OCI-LY3 (cell line): ENCODE results near the gene SULT1C2.
"Not testable (repeated sequence)": the region's sequence is repeated elsewhere in the genome, so short reads cannot be mapped to it uniquely, and the experiment has no call there.

Source experiments
- H2AFZ ChIP-seq: fragments of 200-600, 300-600 bp; shearing (Covaris generic); 2 replicates; pipeline ENCODE4 v1.6.0; 2014; ENCODE audit warnings: antibody characterized with exemption, low read depth, low read length
- H3K27ac ChIP-seq: fragments of 200-600, 300-600 bp; sonication (generic); 2 replicates; pipeline ENCODE4 v1.5.1; 2014; ENCODE audit warnings: mild to moderate bottlenecking, low read length, moderate library complexity, mixed read lengths
- H3K27me3 ChIP-seq: fragments of 200-600, 300-600 bp; sonication (generic); 2 replicates; pipeline ENCODE4 v1.6.1; 2014; ENCODE audit warnings: low read depth, low read length, mixed read lengths
- H3K36me3 ChIP-seq: fragments of 200-600, 300-600 bp; sonication (generic); replicated peaks from 2 replicates; pipeline ENCODE3; 2014; ENCODE audit warnings: low read depth, low read length, mixed read lengths
- H3K4me1 ChIP-seq: fragments of 300-600, 200-600 bp; sonication (generic); 2 replicates; pipeline ENCODE4 v1.6.1; 2014; ENCODE audit warnings: low read length, mixed read lengths
- H3K4me2 ChIP-seq: fragments of 200-600, 300-600 bp; sonication (generic); 2 replicates; pipeline ENCODE4 v1.6.1; 2014; ENCODE audit warnings: low read length, mixed read lengths
- H3K4me3 ChIP-seq: fragments of 300-600, 200-600 bp; sonication (generic); 2 replicates; pipeline ENCODE4 v1.5.1; 2014; ENCODE audit warnings: antibody characterized with exemption, mild to moderate bottlenecking, low read length, moderate library complexity
- H3K79me2 ChIP-seq: fragments of 300-600, 200-600 bp; shearing (Covaris generic); 2 replicates; pipeline ENCODE4 v1.6.1; 2014; ENCODE audit warnings: mild to moderate bottlenecking, low read length, mixed read lengths
- H3K9ac ChIP-seq: fragments of 300-600, 200-600 bp; shearing (Covaris generic); 2 replicates; pipeline ENCODE4 v1.6.0; 2014; ENCODE audit warnings: mild to moderate bottlenecking, low read length, moderate library complexity
- H3K9me3 ChIP-seq: fragments of 200-600, 300-600 bp; shearing (Covaris generic); 2 replicates; pipeline ENCODE4 v1.6.1; 2014; ENCODE audit warnings: low read length, mixed read lengths; ENCODE audit not compliant: insufficient read depth
- H4K20me1 ChIP-seq: fragments of 200-600, 300-600 bp; sonication (generic); 2 replicates; pipeline ENCODE4 v1.6.1; 2016; ENCODE audit warnings: low read length, mixed read lengths; ENCODE audit not compliant: insufficient read depth
- EZH2phosphoT487 ChIP-seq: fragments of 200-600 bp; shearing (Covaris generic); IDR thresholded peaks from 2 replicates; pipeline ENCODE4 v1.6.1; 2018; ENCODE audit warnings: antibody characterized with exemption, mixed run types, low read depth
- TF ChIP-seq, protein P1 (sequence below): fragments of 200-600, 300-600 bp; sonication (generic); IDR thresholded peaks from 2 replicates; pipeline ENCODE4 v1.5.1; 2014; ENCODE audit warnings: antibody characterized with exemption, low read length, low read depth

SULT1C2 gene

GRCh38 chr2:108278631-108279030, 10.1 kb upstream of the SULT1C2 start:
- H3K4me1 ChIP-seq: no peaks in the 10 kb centered on the region
- no peaks in the 10 kb centered on the region for H3K36me3 ChIP-seq
- H3K79me2 ChIP-seq: no peaks in the 10 kb centered on the region
- no peak overlapping the region for H2AFZ ChIP-seq
- no peaks in the 10 kb centered on the region for H3K9me3 ChIP-seq
- no peak overlapping the region for H3K9ac ChIP-seq
- H3K4me2 ChIP-seq: no peak overlapping the region
- H3K27ac ChIP-seq: no peak overlapping the region
- no peak for TF ChIP-seq EZH2phosphoT487
- TF ChIP-seq, protein P1, sequence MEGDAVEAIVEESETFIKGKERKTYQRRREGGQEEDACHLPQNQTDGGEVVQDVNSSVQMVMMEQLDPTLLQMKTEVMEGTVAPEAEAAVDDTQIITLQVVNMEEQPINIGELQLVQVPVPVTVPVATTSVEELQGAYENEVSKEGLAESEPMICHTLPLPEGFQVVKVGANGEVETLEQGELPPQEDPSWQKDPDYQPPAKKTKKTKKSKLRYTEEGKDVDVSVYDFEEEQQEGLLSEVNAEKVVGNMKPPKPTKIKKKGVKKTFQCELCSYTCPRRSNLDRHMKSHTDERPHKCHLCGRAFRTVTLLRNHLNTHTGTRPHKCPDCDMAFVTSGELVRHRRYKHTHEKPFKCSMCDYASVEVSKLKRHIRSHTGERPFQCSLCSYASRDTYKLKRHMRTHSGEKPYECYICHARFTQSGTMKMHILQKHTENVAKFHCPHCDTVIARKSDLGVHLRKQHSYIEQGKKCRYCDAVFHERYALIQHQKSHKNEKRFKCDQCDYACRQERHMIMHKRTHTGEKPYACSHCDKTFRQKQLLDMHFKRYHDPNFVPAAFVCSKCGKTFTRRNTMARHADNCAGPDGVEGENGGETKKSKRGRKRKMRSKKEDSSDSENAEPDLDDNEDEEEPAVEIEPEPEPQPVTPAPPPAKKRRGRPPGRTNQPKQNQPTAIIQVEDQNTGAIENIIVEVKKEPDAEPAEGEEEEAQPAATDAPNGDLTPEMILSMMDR: no peak
- H3K4me3 ChIP-seq: no peak overlapping the region
- H3K27me3 ChIP-seq: no peaks in the 10 kb centered on the region
- no peaks in the 10 kb centered on the region for H4K20me1 ChIP-seq

GRCh38 chr2:108279468-108279867, 9.2 kb upstream of the SULT1C2 start:
- TF ChIP-seq EZH2phosphoT487: no peak
- TF ChIP-seq, protein P1: no peak
- no peaks in the 10 kb centered on the region for H3K36me3 ChIP-seq
- no peaks in the 10 kb centered on the region for H4K20me1 ChIP-seq
- no peaks in the 10 kb centered on the region for H3K79me2 ChIP-seq
- no peak overlapping the region for H3K9ac ChIP-seq
- no peak overlapping the region for H3K27ac ChIP-seq
- no peak overlapping the region for H3K4me2 ChIP-seq
- no peaks in the 10 kb centered on the region for H3K4me1 ChIP-seq
- no peak overlapping the region for H2AFZ ChIP-seq
- H3K9me3 ChIP-seq: no peaks in the 10 kb centered on the region
- H3K27me3 ChIP-seq: no peaks in the 10 kb centered on the region
- no peak overlapping the region for H3K4me3 ChIP-seq

DNA sequence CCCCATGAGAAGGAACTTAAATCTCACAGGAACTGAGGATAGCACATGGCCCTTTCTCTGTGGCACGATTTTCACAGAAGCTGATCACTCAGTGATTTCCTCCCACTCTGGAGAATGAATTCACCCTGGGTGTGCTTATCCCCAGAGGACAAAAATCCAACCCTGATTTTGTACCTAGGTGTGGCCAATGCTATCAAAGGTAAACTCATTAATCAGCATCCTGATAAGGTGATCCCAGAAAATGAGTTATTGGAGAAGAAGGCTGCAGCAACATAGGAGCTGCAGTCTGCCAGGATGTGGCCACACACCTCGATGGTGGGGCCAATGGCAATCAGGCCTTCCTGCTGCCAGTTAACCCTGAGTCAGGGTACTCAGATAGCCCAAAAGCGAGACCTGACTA, 8.2 kb upstream of the SULT1C2 start:
- H3K9ac ChIP-seq: no peak overlapping the region
- no peak overlapping the region for H3K27ac ChIP-seq
- no peak overlapping the region for H3K4me2 ChIP-seq
- no peaks in the 10 kb centered on the region for H4K20me1 ChIP-seq
- no peak overlapping the region for H3K4me3 ChIP-seq
- TF ChIP-seq, protein P1: no peak
- TF ChIP-seq EZH2phosphoT487: no peak
- no peaks in the 10 kb centered on the region for H3K36me3 ChIP-seq
- H2AFZ ChIP-seq: no peak overlapping the region
- no peaks in the 10 kb centered on the region for H3K79me2 ChIP-seq
- no peaks in the 10 kb centered on the region for H3K27me3 ChIP-seq
- H3K9me3 ChIP-seq: no peaks in the 10 kb centered on the region
- no peaks in the 10 kb centered on the region for H3K4me1 ChIP-seq

DNA sequence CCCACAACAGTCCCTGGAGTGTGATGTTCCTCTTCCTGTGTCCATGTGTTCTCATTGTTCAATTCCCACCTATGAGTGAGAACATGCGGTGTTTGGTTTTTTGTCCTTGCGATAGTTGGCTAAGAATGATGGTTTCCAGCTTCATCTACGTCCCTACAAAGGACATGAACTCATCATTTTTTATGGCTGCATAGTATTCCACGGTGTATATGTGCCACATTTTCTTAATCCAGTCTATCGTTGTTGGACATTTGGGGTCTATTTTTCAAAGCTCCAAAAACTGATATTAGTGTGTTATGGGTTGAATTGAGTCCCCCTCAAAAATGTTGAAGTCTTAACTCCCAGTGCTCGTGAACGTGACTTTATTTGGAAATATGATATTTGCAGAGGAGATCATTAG, 4.1 kb upstream of the SULT1C2 start:
- not testable (repeated sequence) for H3K9me3 ChIP-seq, H3K4me3 ChIP-seq, H3K36me3 ChIP-seq, H3K4me2 ChIP-seq, H3K27ac ChIP-seq, H3K79me2 ChIP-seq, H3K9ac ChIP-seq, H3K4me1 ChIP-seq, H2AFZ ChIP-seq, H3K27me3 ChIP-seq, H4K20me1 ChIP-seq

DNA sequence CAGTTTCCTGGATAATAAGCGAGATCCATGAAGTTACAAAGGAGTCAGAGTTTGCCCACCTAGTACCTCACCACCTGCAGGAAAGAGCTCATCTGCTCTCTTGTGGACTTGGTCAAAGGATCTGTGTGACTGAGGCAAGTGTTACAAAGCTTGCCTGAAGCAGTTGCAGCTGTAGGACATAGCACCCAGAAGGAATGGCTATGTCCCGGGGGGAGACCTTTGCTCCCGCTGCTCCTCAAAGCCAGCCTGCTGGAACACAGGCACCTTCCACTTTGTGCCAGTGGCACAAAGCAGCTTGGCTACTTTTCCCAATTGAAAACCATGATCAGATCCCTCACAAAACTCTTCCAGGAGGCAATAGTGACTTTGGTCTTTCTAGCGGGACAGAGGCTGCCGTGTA, 3.1 kb upstream of the SULT1C2 start:
- Histone ChIP-seq H4K20me1 (no peaks in the 10 kb centered on the region), H3K9ac (no peak overlapping the region), H3K9me3 (no peaks in the 10 kb centered on the region), H3K27ac (no peak overlapping the region), H3K79me2 (no peaks in the 10 kb centered on the region), H3K4me3 (no peak overlapping the region), H3K27me3 (no peaks in the 10 kb centered on the region), H3K36me3 (no peaks in the 10 kb centered on the region), H3K4me1 (no peaks in the 10 kb centered on the region), H3K4me2 (no peak overlapping the region), H2AFZ (no peak overlapping the region)
- TF ChIP-seq EZH2phosphoT487: no peak
